GM18505 (cell line): ENCODE results near the gene IGFBP6.

Experiments
- ATAC-seq: cut with Tn5 transposase; IDR thresholded peaks from one replicate; pipeline ENCODE4 v1.9.1; 2021; ENCODE audit not compliant: unreplicated experiment
- POLR2A ChIP-seq: IDR thresholded peaks from 4 replicates; pipeline ENCODE4 v1.6.1; 2011; ENCODE audit warnings: borderline replicate concordance; ENCODE audit not compliant: insufficient read depth, insufficient read length; ENCODE audit errors: extremely low read depth

IGFBP6 gene

DNA sequence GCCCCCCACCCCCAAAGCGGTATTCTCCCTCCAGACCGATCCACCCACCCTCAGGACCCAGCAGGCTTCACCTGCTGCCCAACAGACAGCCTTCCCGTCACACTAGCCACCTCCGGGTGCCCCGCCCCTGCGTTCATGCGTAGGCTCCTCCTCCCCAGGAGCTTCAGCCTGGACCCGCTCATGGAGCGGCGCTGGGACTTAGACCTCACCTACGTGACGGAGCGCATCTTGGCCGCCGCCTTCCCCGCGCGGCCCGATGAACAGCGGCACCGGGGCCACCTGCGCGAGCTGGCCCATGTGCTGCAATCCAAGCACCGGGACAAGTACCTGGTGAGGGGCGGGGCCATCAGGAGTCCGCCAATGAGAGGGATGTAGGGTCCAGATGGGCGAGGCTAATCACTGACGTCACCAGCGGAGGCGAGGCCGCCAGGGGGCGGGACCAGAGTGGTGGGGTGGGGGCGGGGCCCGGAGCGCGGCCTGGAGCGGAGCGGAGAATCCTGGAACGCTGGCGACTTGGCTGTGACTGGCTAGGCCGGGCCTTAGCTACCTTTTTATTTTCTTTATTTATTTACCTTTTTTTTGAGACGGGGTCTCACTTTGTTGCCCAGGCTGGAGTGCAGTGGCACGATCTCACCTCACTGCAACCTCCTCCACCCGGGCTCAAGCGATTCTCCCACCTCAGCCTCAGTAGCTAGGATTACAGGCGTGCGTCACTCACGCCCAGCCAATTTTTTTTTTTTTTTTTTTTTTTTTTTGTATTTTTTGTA, 43.2 kb upstream of the IGFBP6 start:
- ATAC-seq = peak; percentile 89
- TF ChIP-seq POLR2A = peak; percentile 42

DNA sequence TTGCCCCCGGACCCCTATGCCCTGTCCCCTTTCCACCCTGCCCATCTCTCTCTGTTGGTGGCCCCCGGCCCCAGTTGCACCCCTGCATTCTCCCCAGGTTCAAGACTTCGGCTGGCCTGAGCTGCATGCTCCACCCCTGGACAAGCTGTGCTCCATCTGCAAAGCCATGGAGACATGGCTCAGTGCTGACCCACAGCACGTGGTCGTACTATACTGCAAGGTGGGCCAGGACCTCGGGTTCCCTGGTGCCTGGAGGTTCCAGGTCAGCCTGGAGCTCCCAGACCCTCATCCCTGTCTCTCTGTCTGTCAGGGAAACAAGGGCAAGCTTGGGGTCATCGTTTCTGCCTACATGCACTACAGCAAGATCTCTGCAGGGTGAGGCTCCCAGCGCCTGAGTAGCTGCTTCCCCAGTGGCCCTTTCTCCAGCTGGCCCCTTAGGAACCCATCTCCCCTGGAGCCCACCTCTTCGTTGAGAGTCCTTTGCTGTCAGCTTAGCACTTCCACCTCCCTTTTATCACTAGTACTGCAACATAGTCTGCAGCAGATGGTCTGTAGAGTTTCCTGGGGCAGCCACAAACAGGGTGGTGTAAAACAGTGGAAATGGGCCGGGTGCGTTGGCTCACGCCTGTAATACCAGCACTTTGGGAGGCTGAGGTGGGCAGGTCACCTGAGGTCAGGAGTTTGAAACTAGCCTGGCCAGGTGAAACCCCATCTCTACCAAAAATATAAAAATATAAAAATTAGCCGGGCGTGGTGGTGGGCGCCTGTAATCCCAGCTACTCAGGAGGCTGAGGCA, 41.8 kb upstream of the IGFBP6 start:
- TF ChIP-seq POLR2A = no peak
- no peak for ATAC-seq

DNA sequence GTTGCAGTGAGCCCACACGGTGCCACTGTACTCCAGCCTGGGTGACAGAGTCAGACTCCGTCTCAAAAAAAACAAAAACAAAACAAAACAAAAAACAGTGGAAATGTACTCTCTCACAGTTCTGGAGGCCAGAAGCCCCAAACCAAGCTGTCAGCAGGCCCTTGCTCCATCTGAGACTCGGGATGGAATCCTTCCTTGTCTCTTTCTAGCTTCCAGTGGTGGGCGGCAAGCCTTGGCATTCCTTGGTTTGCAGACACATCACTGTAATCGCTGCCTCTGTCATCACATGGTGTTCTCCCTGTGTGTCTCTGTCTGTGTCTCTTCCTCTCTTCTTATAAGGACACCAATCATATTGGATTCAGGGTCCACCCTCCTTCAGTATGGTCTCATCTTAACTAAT, 41.2 kb upstream of the IGFBP6 start:
- no peak for ATAC-seq
- no peak for TF ChIP-seq POLR2A

DNA sequence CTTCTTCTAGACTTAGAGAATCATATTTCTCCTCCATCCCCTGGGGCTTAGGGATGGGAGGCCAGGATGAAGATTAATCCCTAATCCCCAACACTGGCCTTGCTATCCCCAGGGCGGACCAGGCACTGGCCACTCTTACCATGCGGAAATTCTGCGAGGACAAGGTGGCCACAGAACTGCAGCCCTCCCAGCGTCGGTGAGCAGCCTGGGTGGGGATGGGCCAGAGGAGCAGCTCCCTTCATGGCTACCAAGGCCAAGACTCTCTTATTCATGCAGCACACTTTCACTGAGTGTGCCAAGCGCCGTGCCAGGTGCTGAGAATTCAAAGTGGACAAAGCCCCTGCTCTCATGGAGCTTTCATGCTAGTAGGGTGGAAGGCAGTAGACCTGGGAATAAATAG, 40.6 kb upstream of the IGFBP6 start:
- ATAC-seq = no peak
- TF ChIP-seq POLR2A = no peak

DNA sequence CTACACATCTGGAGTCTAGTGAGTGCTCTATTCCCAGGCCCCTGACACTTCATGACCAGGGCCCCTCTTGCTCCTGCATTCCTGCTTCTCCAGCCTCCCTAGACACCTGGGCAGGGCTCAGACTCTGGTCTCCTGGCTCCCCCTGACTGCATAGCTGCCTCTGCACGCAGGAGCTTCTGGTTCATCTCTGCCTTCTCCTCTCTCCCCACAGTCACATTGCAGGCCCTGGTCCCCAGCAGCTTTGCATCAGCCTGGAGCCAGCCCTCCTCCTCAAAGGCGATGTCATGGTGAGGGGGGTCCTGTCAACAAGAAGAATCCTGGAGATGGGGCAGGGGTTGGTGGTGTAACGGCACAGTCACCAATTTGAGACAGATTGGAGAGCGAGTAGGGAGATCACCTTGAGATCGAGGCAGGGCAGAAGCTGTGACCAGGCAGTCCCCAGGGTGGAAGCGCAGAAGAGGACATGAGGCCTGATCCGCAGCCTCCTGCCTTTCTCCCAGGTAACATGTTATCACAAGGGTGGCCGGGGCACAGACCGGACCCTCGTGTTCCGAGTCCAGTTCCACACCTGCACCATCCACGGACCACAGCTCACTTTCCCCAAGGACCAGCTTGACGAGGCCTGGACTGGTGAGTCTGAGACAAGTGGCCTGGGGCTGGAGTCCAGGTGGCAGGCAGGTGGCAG, 39.5 kb upstream of the IGFBP6 start:
- no peak for ATAC-seq
- TF ChIP-seq POLR2A = no peak

DNA sequence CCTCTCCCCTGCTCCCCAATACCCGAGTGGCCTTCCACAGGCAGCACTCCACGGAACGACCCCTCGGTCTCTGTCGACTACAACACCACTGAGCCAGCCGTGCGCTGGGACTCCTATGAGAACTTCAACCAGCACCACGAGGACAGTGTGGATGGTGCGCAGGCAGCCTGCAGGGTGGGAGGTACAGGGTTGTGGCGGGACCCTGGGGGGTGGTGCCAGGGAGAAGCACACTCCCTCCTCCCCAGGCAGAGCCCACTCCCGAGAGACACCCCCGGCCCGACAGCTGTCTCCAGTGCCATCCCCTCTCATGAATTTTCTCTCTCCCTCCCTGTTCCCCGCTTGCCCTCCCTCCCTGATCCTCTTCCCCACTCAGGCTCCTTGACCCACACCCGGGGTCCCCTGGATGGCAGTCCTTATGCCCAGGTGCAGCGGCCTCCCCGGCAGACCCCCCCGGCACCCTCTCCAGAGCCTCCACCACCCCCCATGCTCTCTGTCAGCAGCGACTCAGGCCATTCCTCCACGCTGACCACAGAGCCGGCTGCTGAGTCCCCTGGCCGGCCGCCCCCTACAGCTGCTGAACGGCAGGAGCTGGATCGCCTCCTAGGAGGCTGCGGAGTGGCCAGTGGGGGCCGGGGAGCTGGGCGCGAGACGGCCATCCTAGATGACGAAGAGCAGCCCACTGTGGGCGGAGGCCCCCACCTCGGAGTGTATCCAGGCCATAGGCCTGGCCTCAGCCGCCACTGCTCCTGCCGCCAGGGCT, 38.6 kb upstream of the IGFBP6 start:
- TF ChIP-seq POLR2A = no peak
- ATAC-seq = no peak

DNA sequence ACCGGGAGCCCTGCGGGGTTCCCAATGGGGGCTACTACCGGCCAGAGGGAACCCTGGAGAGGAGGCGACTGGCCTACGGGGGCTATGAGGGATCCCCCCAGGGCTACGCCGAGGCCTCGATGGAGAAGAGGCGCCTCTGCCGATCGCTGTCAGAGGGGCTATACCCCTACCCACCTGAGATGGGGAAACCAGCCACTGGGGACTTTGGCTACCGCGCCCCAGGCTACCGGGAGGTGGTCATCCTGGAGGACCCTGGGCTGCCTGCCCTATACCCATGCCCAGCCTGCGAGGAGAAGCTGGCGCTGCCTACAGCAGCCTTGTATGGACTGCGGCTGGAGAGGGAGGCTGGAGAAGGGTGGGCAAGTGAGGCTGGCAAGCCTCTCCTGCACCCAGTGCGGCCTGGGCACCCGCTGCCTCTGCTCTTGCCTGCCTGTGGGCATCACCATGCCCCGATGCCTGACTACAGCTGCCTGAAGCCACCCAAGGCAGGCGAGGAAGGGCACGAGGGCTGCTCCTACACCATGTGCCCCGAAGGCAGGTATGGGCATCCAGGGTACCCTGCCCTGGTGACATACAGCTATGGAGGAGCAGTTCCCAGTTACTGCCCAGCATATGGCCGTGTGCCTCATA, 37.9 kb upstream of the IGFBP6 start:
- TF ChIP-seq POLR2A = no peak
- ATAC-seq = no peak

DNA sequence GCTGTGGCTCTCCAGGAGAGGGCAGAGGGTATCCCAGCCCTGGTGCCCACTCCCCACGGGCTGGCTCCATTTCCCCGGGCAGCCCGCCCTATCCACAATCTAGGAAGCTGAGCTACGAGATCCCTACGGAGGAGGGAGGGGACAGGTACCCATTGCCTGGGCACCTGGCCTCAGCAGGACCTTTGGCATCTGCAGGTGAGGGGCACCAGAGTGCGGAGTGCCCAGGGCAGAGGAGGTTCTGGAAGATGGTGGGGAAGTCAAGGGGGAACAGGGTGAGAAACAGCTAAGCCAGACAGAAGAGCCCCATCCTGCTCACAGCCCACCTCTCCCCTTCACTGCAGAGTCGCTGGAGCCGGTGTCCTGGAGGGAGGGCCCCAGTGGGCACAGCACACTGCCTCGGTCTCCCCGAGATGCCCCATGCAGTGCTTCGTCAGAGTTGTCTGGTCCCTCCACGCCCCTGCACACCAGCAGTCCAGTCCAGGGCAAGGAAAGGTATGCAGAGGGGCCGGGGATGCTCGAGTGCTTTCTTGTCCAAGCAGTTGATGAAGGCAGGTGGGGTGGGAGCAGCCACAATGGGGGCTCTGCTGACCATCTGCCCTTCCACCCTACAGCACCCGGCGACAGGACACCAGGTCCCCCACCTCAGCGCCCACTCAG, 37.3 kb upstream of the IGFBP6 start:
- TF ChIP-seq POLR2A = no peak
- no peak for ATAC-seq

DNA sequence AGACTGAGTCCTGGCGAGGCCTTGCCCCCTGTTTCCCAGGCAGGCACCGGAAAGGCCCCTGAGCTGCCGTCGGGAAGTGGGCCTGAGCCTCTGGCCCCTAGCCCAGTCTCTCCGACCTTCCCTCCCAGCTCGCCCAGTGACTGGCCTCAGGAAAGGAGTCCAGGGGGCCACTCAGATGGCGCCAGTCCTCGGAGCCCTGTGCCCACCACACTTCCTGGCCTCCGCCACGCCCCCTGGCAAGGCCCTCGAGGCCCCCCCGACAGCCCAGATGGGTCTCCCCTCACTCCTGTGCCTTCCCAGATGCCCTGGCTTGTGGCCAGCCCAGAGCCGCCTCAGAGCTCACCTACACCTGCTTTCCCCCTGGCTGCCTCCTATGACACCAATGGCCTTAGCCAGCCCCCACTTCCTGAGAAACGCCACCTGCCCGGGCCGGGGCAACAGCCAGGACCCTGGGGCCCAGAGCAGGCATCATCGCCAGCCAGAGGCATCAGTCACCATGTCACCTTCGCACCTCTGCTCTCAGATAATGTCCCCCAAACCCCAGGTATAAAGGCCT, 36.7 kb upstream of the IGFBP6 start:
- ATAC-seq = no peak
- TF ChIP-seq POLR2A = no peak

DNA sequence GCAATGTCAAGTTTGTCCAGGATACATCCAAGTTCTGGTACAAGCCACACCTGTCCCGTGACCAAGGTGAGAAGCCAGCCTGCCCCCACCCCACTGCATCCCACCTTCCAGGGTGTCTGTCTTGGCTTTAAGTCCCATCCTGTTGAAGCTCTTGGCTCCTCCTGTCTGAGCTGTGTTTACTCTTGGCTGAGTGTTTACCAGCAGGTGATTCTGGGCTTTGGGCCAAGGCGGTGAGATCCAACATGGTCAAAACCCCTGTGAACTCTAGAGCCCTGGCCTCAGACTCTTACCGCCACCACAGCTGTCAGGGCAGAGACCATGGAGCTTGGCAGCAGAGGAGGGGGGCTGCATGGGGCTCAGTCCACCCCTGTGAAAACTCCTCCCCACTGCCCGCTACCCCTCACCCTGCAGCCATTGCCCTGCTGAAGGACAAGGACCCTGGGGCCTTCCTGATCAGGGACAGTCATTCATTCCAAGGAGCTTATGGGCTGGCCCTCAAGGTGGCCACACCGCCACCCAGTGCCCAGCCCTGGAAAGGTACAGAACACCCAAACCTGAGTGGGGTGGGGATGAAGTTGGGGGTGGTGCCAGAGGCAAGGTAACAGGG, 36.0 kb upstream of the IGFBP6 start:
- TF ChIP-seq POLR2A = no peak
- ATAC-seq = no peak
